Sigmoid colon (tissue), 7 donors: ENCODE results near the gene LRRC75B. TPM values are rescaled to one million over a fixed set of nuclear protein-coding genes. Genes with fewer than 3 reads are reported as not detected.

Experiments
- DNase-seq: peaks from one replicate; pipeline ENCODE4 v3.0.0-alpha.2; 2019
- H3K27ac ChIP-seq, 4 donors: fragments of 200-600 bp; sonication (generic); one replicate each; pipeline ENCODE4 v1.5.1; 2016 to 2019; ENCODE audit warnings: mild to moderate bottlenecking in 1 of 4
- H3K27me3 ChIP-seq, 3 donors: fragments of 200-600 bp; sonication (generic); one replicate each; pipeline ENCODE4 v1.5.1; 2019; ENCODE audit warnings: mild to moderate bottlenecking in 1 of 3
- H3K36me3 ChIP-seq, 4 donors: fragments of 200-600 bp; sonication (generic); one replicate each; pipeline ENCODE4 v1.5.1; 2016 to 2019
- H3K4me1 ChIP-seq, 4 donors: fragments of 200-600 bp; sonication (generic); one replicate each; pipeline ENCODE4 v1.5.1; 2017 to 2019
- H3K4me3 ChIP-seq, 4 donors: fragments of 200-600 bp; sonication (generic); one replicate each; pipeline ENCODE4 v1.5.1; 2017 to 2019; ENCODE audit warnings: mild to moderate bottlenecking in 2 of 4, moderate library complexity in 1 of 4
- H3K9me3 ChIP-seq, 4 donors: fragments of 200-600 bp in 3 of 4; sonication (generic) in 3 of 4; one replicate each; pipeline versions ENCODE4 v1.5.1 to v1.6.1; 2013 to 2019
- EP300 ChIP-seq, 4 donors: sonication (generic); formaldehyde crosslinking; IDR thresholded peaks; one replicate each; pipeline ENCODE4 v1.6.1; 2017; ENCODE audit warnings: antibody characterized with exemption in 4 of 4
- POLR2A ChIP-seq, 2 donors: fragments of 450-650 bp; IDR thresholded peaks; one replicate each; pipeline ENCODE4 v1.6.1; 2016; ENCODE audit warnings: antibody characterized with exemption in 2 of 2, mild to moderate bottlenecking in 2 of 2, moderate library complexity in 2 of 2
- POLR2AphosphoS5 ChIP-seq, 4 donors: sonication (generic); formaldehyde crosslinking; IDR thresholded peaks; one replicate each; pipeline ENCODE4 v1.6.1; 2017; ENCODE audit warnings: antibody characterized with exemption in 4 of 4
- WGBS, 2 donors: extraction: QIAGEN DNeasy Blood & Tissue Kit; methylation state at CpG; one replicate each; pipeline ENCODE4 v1.1.7; 2013; 5-methylcytosine and 5-hydroxymethylcytosine counted together
- intact Hi-C: fragments of 100-400 bp; cut with DNase I; formaldehyde crosslinking; loops from one replicate; pipeline ENCODE4 v1.15.1; 2023
- polyA plus RNA-seq, 3 donors: library from polyadenylated mRNA; stranded (reverse); fragments of 200-250 nt; gene quantifications; one replicate each; pipeline ENCODE4 v1.2.3, GENCODE V29; 2013
- total RNA-seq, 4 donors: library from RNA; depleted of rRNA; stranded (reverse); fragments of >200 nt; gene quantifications; one replicate each; pipeline ENCODE4 v1.1.0, GENCODE V29; 2016
- TF ChIP-seq, protein P1 (sequence below), 4 experiments: fragments of 450-650 bp in 3 of 4; fragments of 200-600 bp in 1 of 4; IDR thresholded peaks; one replicate each; pipeline ENCODE4 v1.5.1; 2016 to 2019; ENCODE audit warnings: antibody characterized with exemption in 4 of 4, mild to moderate bottlenecking in 3 of 4, moderate library complexity in 2 of 4
- donor health status: healthy with polysubstance abuse.
- donor health status: Bipolar disorder and iron deficiency.
- donor health status: healthy.

LRRC75B gene
- total and polyA plus RNA-seq, 7 donors = 2.5 to 18.6 (median 13.3) TPM

DNA sequence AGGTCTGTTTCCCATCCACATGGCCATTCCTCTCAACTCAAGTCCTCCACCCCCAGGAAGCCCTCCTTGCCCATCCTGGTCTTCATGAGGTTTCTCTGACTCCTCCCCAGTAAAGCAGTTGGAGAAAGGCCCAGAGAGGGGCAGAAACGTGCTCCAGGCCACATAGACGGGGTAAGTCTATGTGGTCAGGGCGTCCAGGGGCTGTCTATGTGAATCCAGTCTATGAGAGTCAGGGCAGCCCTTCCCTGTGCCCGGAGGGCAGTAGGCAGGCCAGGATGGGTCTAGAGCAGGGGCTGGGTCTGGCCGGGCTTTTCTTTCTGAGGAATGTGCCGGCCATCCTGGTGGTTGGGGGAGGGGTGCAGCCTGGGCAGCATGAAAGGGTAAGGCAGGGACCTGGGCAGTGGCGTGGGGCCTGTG lies 49.7 kb downstream of the LRRC75B start:
- intact Hi-C loops = no loop called here
- DNase-seq = no peak
- WGBS, 2 donors = 88 to 91% methylated on average over 7 of the region's 7 CpGs
- no peaks in the 10 kb centered on the region for H3K27me3 ChIP-seq
- no peaks in the 10 kb centered on the region for H3K9me3 ChIP-seq
- peaks cover 0 to 23% (median 14%) of the 10 kb centered on the region in 4 donors for H3K4me1 ChIP-seq
- no peak overlapping the region for H3K27ac ChIP-seq
- no peak for TF ChIP-seq POLR2A (IDR thresholded peaks at IDR 0.05)
- TF ChIP-seq EP300 (IDR thresholded peaks at IDR 0.05) = no peak
- TF ChIP-seq POLR2AphosphoS5 (IDR thresholded peaks at IDR 0.05) = no peak
- TF ChIP-seq, protein P1, sequence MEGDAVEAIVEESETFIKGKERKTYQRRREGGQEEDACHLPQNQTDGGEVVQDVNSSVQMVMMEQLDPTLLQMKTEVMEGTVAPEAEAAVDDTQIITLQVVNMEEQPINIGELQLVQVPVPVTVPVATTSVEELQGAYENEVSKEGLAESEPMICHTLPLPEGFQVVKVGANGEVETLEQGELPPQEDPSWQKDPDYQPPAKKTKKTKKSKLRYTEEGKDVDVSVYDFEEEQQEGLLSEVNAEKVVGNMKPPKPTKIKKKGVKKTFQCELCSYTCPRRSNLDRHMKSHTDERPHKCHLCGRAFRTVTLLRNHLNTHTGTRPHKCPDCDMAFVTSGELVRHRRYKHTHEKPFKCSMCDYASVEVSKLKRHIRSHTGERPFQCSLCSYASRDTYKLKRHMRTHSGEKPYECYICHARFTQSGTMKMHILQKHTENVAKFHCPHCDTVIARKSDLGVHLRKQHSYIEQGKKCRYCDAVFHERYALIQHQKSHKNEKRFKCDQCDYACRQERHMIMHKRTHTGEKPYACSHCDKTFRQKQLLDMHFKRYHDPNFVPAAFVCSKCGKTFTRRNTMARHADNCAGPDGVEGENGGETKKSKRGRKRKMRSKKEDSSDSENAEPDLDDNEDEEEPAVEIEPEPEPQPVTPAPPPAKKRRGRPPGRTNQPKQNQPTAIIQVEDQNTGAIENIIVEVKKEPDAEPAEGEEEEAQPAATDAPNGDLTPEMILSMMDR (IDR thresholded peaks at IDR 0.05) = no peak
- no peak overlapping the region for H3K4me3 ChIP-seq
- H3K36me3 ChIP-seq = peaks cover 39 to 83% (median 62%) of the 10 kb centered on the region in 4 donors

DNA sequence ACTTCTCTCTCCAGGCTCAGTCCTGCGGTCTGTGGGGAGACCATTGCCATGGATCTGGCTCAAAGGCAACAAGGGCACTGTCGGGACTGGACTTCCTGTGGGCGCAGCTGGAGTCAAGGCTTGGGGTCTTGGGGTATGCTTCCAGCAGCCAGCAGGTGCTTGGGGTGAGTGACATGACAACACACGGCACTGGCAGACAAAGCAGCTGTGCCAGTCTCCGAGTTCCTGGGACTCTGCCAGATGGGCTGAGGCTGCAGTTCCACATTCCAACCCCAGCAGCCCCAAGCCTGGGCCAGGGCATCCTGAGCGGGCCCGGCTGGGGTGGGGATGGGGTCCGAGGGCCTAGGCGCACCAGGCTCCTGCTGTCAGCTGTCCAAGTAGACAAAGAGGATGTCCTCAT lies 50.2 kb downstream of the LRRC75B start:
- Histone ChIP-seq H3K4me1 (peaks cover 0 to 23% (median 14%) of the 10 kb centered on the region in 4 donors), H3K27ac (no peak overlapping the region), H3K36me3 (peaks cover 34 to 77% (median 57%) of the 10 kb centered on the region in 4 donors), H3K27me3 (no peaks in the 10 kb centered on the region), H3K9me3 (no peaks in the 10 kb centered on the region), H3K4me3 (no peak overlapping the region)
- DNase-seq = no peak
- intact Hi-C loops = no loop called here
- TF ChIP-seq, protein P1 (IDR thresholded peaks at IDR 0.05) = no peak
- no peak for TF ChIP-seq POLR2AphosphoS5 (IDR thresholded peaks at IDR 0.05)
- no peak for TF ChIP-seq EP300 (IDR thresholded peaks at IDR 0.05)
- TF ChIP-seq POLR2A (IDR thresholded peaks at IDR 0.05) = no peak
- WGBS, 2 donors = 78 to 79% methylated on average over 9 of the region's 9 CpGs

DNA sequence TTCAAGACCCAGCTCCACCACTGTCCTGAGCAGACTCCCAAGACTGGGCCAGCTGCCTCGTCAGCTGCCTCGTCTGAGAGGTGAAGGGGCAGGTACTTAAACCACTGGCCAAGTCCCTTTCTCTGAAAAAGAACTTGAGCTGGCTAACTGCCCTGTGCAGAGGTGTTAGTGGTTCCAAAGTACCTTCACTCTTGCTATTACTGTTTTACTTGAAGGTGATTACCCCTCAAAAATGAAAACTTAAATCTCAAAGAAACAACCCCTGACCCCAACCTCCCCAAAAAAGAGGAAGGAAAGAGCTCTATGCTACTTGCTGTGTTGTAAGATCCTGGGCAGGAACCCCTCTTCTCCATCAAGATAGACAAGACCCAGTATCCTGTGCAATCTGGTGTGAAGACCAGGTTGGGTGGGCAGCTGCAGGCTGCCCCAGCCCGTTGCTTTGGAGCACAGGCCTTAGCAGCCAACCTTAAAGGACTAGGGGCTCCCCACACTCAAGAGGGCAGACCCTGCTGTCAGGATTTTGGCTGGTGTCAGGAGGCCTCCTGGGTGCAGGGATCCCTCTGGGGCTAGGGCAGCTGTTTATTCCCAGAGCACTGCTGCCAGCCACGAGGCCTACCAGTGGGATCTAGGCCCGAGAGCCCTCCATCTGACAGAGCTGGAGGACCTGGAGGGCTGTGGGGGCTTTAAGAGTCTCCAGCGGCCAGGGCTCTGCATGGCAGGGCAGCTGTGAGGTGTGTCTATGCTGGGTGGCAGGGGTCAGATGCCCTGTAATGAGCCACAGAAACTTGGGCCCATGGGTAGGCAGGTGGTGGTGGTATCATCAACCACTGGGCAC lies 51.0 kb downstream of the LRRC75B start:
- WGBS, 2 donors = 79 to 86% methylated on average over 6 of the region's 6 CpGs
- H3K4me1 ChIP-seq = peaks cover 0 to 23% (median 14%) of the 10 kb centered on the region in 4 donors
- no peak overlapping the region for H3K27ac ChIP-seq
- intact Hi-C loops = no loop called here
- no peaks in the 10 kb centered on the region for H3K9me3 ChIP-seq
- TF ChIP-seq, protein P1 (IDR thresholded peaks at IDR 0.05) = no peak
- TF ChIP-seq POLR2AphosphoS5 (IDR thresholded peaks at IDR 0.05) = no peak
- no peak for TF ChIP-seq POLR2A (IDR thresholded peaks at IDR 0.05)
- no peak for TF ChIP-seq EP300 (IDR thresholded peaks at IDR 0.05)
- no peak for DNase-seq
- no peak overlapping the region for H3K4me3 ChIP-seq
- peaks cover 26 to 70% (median 50%) of the 10 kb centered on the region in 4 donors for H3K36me3 ChIP-seq
- no peaks in the 10 kb centered on the region for H3K27me3 ChIP-seq

DNA sequence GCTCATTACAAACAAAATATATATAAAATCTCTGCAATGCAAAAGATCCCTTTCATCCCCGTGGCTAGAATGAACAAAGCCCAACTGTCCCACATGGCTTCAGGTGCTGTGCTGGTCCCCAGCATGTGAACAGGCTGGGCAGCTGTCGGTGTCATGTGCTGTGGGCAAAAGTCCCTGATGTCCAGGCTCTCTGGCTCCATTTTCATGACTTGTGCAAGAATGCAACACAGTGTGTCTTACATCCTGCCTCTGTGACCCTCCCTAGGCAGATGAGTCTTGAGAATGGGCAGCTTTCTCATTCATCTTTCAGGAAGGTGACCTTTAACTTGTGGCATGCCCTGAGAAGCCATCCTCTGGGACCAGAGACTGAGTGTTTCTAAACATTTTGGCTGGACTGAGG lies 52.4 kb downstream of the LRRC75B start:
- Histone ChIP-seq H3K36me3 (peaks cover 19 to 61% (median 42%) of the 10 kb centered on the region in 4 donors), H3K27ac (no peak overlapping the region), H3K4me1 (peaks cover 0 to 19% (median 12%) of the 10 kb centered on the region in 4 donors), H3K27me3 (no peaks in the 10 kb centered on the region), H3K4me3 (no peak overlapping the region), H3K9me3 (no peaks in the 10 kb centered on the region)
- intact Hi-C loops = no loop called here
- 84 to 90% methylated on average over 2 of the region's 2 CpGs for WGBS, 2 donors
- DNase-seq = no peak
- TF ChIP-seq EP300 (IDR thresholded peaks at IDR 0.05) = no peak
- no peak for TF ChIP-seq POLR2AphosphoS5 (IDR thresholded peaks at IDR 0.05)
- no peak for TF ChIP-seq POLR2A (IDR thresholded peaks at IDR 0.05)
- TF ChIP-seq, protein P1 (IDR thresholded peaks at IDR 0.05) = no peak
